Smooth muscle cell (in vitro differentiated cells): ENCODE measurements around the gene WDR59. TPM values are rescaled to one million over a fixed set of nuclear protein-coding genes. Genes with fewer than 3 reads are reported as not detected.

Source experiments
- DNase-seq: peaks from one replicate; lab custom pipeline; 2025; ENCODE audit not compliant: unreplicated experiment; lab: John Stamatoyannopoulos, UW
- H2AFZ ChIP-seq: fragments of 200-600 bp; sonication (generic); 2 replicates; pipeline ENCODE4 v1.6.0; 2016; ENCODE audit warnings: antibody characterized with exemption, low read depth, mild to moderate bottlenecking
- H3F3A ChIP-seq: fragments of 200-600 bp; sonication (generic); 2 replicates; pipeline ENCODE4 v1.6.0; 2017; ENCODE audit warnings: antibody characterized with exemption, low read depth
- H3K27ac ChIP-seq: fragments of 200-600 bp; sonication (generic); 2 replicates; pipeline ENCODE4 v1.5.1; 2016; ENCODE audit warnings: low read depth, mild to moderate bottlenecking
- H3K27me3 ChIP-seq: fragments of 200-600 bp; sonication (generic); 2 replicates; pipeline ENCODE4 v1.6.1; 2016; ENCODE audit warnings: low read depth, mild to moderate bottlenecking
- H3K36me3 ChIP-seq: fragments of 200-600 bp; sonication (generic); 2 replicates; pipeline ENCODE4 v1.5.1; 2016; ENCODE audit warnings: low read depth
- H3K4me1 ChIP-seq: fragments of 200-600 bp; sonication (generic); 2 replicates; pipeline ENCODE4 v1.5.1; 2016; ENCODE audit warnings: low read depth
- H3K4me2 ChIP-seq: fragments of 200-600 bp; sonication (generic); 2 replicates; pipeline ENCODE4 v1.6.0; 2016; ENCODE audit warnings: mild to moderate bottlenecking
- H3K4me3 ChIP-seq: fragments of 200-600 bp; sonication (generic); 2 replicates; pipeline ENCODE4 v1.5.1; 2016; ENCODE audit warnings: mild to moderate bottlenecking
- H3K79me2 ChIP-seq: fragments of 200-600 bp; sonication (generic); 2 replicates; pipeline ENCODE4 v1.6.0; 2016; ENCODE audit warnings: low read depth, mild to moderate bottlenecking
- H3K9ac ChIP-seq: fragments of 200-600 bp; sonication (generic); 2 replicates; pipeline ENCODE4 v1.6.0; 2016; ENCODE audit warnings: low read depth
- H3K9me3 ChIP-seq: fragments of 200-600 bp; sonication (generic); replicated peaks from 2 replicates; pipeline ENCODE4 v1.5.1; 2016; ENCODE audit warnings: low read depth
- H4K20me1 ChIP-seq: fragments of 200-600 bp; sonication (generic); 2 replicates; pipeline ENCODE4 v1.6.0; 2016; ENCODE audit warnings: low read depth
- WGBS: methylation state at CpG from one replicate; pipeline ENCODE4 v1.1.7; 2016; ENCODE audit warnings: low lambda C conversion rate; 5-methylcytosine and 5-hydroxymethylcytosine counted together
- polyA plus RNA-seq: library from polyadenylated mRNA; unstranded; fragments of >200 nt; fragmentation: Nextera tagmentation; extraction: Ambion mirVana; gene quantifications from 2 replicates; pipeline ENCODE4 v1.2.1, GENCODE V29; 2016
- total RNA-seq: library from RNA; depleted of rRNA; stranded (reverse); fragments of >200 nt; gene quantifications from 2 replicates; pipeline ENCODE4 v1.2.3, GENCODE V29; 2014
- TF ChIP-seq, protein P1 (sequence below): fragments of 200-600 bp; sonication (generic); IDR thresholded peaks from 2 replicates; pipeline ENCODE4 v1.5.1; 2017; ENCODE audit warnings: borderline replicate concordance, mild to moderate bottlenecking, antibody characterized with exemption; ENCODE audit not compliant: insufficient read depth, poor library complexity, severe bottlenecking

Gene WDR59
- total and polyA plus RNA-seq, 2 experiments from 2014 or later, result 14.3 to 19.2 TPM

DNA sequence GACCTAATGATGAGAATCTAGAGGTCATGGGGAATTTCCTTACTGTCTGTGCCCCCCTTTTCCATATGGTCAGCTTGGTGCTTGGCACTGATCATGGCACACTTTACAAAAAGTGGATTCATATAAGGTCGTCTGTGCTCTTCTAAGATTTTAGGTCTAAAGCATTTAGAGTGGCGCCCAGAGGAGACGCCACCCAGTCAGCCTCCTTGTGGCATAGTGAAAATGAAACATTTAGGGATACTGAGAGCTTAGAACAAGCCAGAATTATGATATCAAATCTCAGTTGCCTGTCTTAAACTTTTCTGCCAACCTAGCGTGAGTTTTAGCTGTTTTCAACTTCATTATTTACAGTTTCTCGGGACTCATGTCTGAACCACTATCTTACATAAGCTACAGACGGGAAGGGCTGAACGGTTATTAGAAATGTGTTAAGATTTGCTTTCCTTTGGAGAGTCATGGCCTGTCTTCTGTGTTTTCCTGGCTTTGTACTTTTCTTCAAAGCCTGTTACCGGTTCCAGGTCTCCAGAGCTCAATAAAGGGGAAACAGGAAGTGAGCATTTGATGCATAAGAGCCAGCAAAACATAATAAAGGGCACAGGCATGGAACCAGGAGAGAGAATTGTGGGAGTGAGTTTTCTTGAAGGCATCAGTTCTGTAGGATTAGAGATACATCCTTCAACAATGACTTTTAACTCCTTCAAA is 27.6 kb upstream of the WDR59 start:
- peak overlapping the region; percentile 81 for H3K27ac ChIP-seq
- no peak overlapping the region for H2AFZ ChIP-seq
- 64% methylated on average over 8 of the region's 8 CpGs for WGBS
- no peaks in the 10 kb centered on the region for H3K9me3 ChIP-seq
- peaks cover 81% of the 10 kb centered on the region for H3K79me2 ChIP-seq
- peaks cover 11% of the 10 kb centered on the region for H3K4me1 ChIP-seq
- peaks cover 22% of the 10 kb centered on the region for H3F3A ChIP-seq
- H4K20me1 ChIP-seq, result peaks cover 86% of the 10 kb centered on the region
- no peak for DNase-seq
- no peak overlapping the region for H3K4me3 ChIP-seq
- H3K36me3 ChIP-seq, result no peaks in the 10 kb centered on the region
- no peaks in the 10 kb centered on the region for H3K27me3 ChIP-seq
- TF ChIP-seq, protein P1, sequence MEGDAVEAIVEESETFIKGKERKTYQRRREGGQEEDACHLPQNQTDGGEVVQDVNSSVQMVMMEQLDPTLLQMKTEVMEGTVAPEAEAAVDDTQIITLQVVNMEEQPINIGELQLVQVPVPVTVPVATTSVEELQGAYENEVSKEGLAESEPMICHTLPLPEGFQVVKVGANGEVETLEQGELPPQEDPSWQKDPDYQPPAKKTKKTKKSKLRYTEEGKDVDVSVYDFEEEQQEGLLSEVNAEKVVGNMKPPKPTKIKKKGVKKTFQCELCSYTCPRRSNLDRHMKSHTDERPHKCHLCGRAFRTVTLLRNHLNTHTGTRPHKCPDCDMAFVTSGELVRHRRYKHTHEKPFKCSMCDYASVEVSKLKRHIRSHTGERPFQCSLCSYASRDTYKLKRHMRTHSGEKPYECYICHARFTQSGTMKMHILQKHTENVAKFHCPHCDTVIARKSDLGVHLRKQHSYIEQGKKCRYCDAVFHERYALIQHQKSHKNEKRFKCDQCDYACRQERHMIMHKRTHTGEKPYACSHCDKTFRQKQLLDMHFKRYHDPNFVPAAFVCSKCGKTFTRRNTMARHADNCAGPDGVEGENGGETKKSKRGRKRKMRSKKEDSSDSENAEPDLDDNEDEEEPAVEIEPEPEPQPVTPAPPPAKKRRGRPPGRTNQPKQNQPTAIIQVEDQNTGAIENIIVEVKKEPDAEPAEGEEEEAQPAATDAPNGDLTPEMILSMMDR, result no peak
- H3K9ac ChIP-seq, result no peak overlapping the region
- H3K4me2 ChIP-seq, result peak overlapping the region; percentile 72

DNA sequence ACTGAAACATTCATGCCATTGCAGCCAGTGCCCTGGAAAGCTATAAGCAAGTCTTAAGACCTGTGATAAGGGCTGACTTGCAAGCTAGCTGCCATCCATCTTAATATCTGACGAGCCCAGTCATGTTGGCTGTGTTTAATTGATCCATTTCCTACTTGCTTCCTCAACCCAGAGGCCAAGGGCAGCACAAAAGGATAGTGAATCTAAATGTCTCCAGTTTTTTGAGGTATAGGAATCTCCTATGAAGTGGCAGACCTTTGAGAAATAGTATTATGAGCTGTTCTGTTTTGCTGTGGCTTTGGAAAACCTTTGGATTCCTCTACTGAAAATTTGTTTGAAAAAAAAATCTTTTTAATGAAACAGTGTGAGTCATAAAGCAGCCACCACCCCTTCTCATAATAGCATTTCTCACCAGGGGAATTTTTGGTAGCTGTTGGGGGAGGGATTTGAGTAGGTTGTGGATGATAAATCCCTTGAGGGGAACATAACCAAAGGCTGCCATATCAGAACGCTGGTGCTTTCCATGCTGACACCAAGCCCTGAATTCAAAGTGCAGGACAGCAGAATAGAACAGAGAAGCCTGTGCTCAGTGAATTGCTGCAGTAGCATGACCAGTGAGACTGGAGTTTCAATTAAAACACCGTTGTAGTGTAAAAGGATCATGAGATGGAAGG is 26.8 kb upstream of the WDR59 start:
- H3K4me3 ChIP-seq, result no peak overlapping the region
- no peak for DNase-seq
- H2AFZ ChIP-seq, result no peak overlapping the region

DNA sequence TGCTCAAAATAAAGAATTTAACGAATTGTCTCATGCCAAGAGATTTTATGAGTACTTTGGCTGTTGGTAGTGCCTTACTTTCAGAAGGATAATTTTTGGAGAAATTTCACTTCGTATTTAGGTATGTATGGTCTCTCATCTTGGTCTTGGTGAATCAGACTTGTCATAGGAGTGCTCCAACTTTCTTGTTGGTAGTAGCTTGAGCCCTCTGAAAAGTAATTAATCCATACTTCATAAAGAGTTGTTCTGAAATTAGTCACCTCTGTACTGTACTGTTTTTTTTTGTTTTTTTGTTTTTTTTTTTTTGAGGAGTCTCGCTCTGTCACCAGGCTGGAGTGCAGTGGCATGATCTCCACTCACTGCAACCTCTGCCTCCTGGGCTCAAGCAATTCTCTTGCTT is 25.5 kb upstream of the WDR59 start:
- Histone ChIP-seq H3K4me2 (no peak overlapping the region), H4K20me1 (peaks cover 92% of the 10 kb centered on the region)
- WGBS, result 100% methylated on average over 3 of the region's 3 CpGs

More for the DNA sequence above, 26.8 kb upstream of the WDR59 start:
- H3K9me3 ChIP-seq, result no peaks in the 10 kb centered on the region
- H3K36me3 ChIP-seq, result no peaks in the 10 kb centered on the region
- 21% methylated on average over 3 of the region's 3 CpGs for whole genome bisulfite sequencing
- peaks cover 81% of the 10 kb centered on the region for H3K79me2 ChIP-seq
- no peaks in the 10 kb centered on the region for H3K27me3 ChIP-seq
- H3K4me1 ChIP-seq, result peaks cover 11% of the 10 kb centered on the region
- peaks cover 88% of the 10 kb centered on the region for H4K20me1 ChIP-seq
- TF ChIP-seq, protein P1, result no peak
- H3K27ac ChIP-seq, result peak overlapping the region; percentile 81
- H3K4me2 ChIP-seq, result peak overlapping the region; percentile 72
- peaks cover 22% of the 10 kb centered on the region for H3F3A ChIP-seq
- H3K9ac ChIP-seq, result peak overlapping the region; percentile 3

More for the DNA sequence above, 25.5 kb upstream of the WDR59 start:
- Histone ChIP-seq H3K9ac (no peak overlapping the region), H3K79me2 (peaks cover 83% of the 10 kb centered on the region), H3K27me3 (no peaks in the 10 kb centered on the region), H3K27ac (no peak overlapping the region), H3K9me3 (no peaks in the 10 kb centered on the region), H3K36me3 (no peaks in the 10 kb centered on the region), H3K4me1 (peaks cover 11% of the 10 kb centered on the region), H2AFZ (no peak overlapping the region), H3K4me3 (no peak overlapping the region), H3F3A (peaks cover 22% of the 10 kb centered on the region)
- DNase-seq, result no peak
- TF ChIP-seq, protein P1, result no peak
